Endothelial cell of umbilical vein (primary cell): ENCODE results near the gene METTL14. TPM values are rescaled to one million over a fixed set of nuclear protein-coding genes. Genes with fewer than 3 reads are reported as not detected.

Experiments used
- BruUV-seq: library from RNA; stranded (reverse); fragments of 400-500 nt; replicated peaks from 2 replicates; lab custom pipeline; 2021; lab: Mats Ljungman, UMichigan
- CTCF ChIA-PET: fragments of 300-600, 350-600 bp; sonication (Branson Sonifier 250); formaldehyde crosslinking; loops from one replicate; lab custom pipeline; 2021; ENCODE audit warnings: antibody characterized with exemption, inconsistent platforms; lab: Charles Lee
- POLR2A ChIA-PET: fragments of 300-600, 350-600 bp; sonication (Branson Sonifier 250); formaldehyde crosslinking; loops from one replicate; lab custom pipeline; 2021; ENCODE audit warnings: antibody characterized with exemption, inconsistent platforms; lab: Charles Lee
- DNase-seq: peaks from one replicate; pipeline ENCODE4 v3.0.0-alpha.2; 2011; ENCODE audit warnings: low read depth, low spot score
- FAIRE-seq: peaks from 2 replicates; lab custom pipeline; 2011; peaks lifted over from hg19 to GRCh38; lab: Jason Lieb, UNC
- H2AFZ ChIP-seq: 2 replicates; pipeline ENCODE4 v1.6.0; 2012; ENCODE audit warnings: low read depth, low read length, control low read depth, inconsistent platforms
- H3K27ac ChIP-seq: 2 replicates; pipeline ENCODE4 v1.5.1; 2011; ENCODE audit warnings: low read depth, mild to moderate bottlenecking, control low read depth, low read length, moderate library complexity; ENCODE audit not compliant: insufficient read depth
- H3K27me3 ChIP-seq, 2 experiments: 2 replicates each; pipeline versions ENCODE4 v1.6.0 to v1.6.1; 2011; ENCODE audit warnings: low read length in 2 of 2, mixed read lengths in 1 of 2; ENCODE audit not compliant: control insufficient read depth in 2 of 2, insufficient read depth in 2 of 2
- H3K36me3 ChIP-seq, 2 experiments: 2 replicates in 1 of 2; 3 replicates in 1 of 2; pipeline ENCODE4 v1.5.1; 2011; ENCODE audit warnings: low read length in 2 of 2, mild to moderate bottlenecking in 1 of 2, moderate library complexity in 1 of 2; ENCODE audit not compliant: control insufficient read depth in 2 of 2, insufficient read depth in 2 of 2; ENCODE audit errors: extremely low read depth in 1 of 2
- H3K4me1 ChIP-seq: 3 replicates; pipeline ENCODE4 v1.5.1; 2011; ENCODE audit warnings: mild to moderate bottlenecking, low read length; ENCODE audit not compliant: control insufficient read depth, insufficient read depth; ENCODE audit errors: extremely low read depth
- H3K4me2 ChIP-seq: 2 replicates; pipeline ENCODE4 v1.6.1; 2011; ENCODE audit warnings: low read length, control low read depth, mixed read lengths; ENCODE audit not compliant: insufficient read depth
- H3K4me3 ChIP-seq, 3 experiments: fragments of 200-600 bp in 1 of 3; sonication (generic), shearing (Covaris generic) in 1 of 3; replicated peaks in 1 of 3; 2 replicates each; pipeline ENCODE4 v1.5.1; 2011 to 2016; ENCODE audit warnings: control low read depth in 3 of 3, low read length in 3 of 3, mild to moderate bottlenecking in 2 of 3, inconsistent platforms in 1 of 3, low read depth in 1 of 3, moderate library complexity in 1 of 3; ENCODE audit not compliant: insufficient read depth in 1 of 3
- H3K79me2 ChIP-seq: 2 replicates; pipeline ENCODE4 v1.6.0; 2012; ENCODE audit warnings: low read length, inconsistent platforms; ENCODE audit not compliant: control insufficient read depth, insufficient read depth
- H3K9ac ChIP-seq: replicated peaks from 2 replicates; pipeline ENCODE3; 2011; ENCODE audit warnings: low read length, control low read depth; ENCODE audit not compliant: insufficient read depth; ENCODE audit errors: extremely low read depth
- H3K9me1 ChIP-seq: replicated peaks from 3 replicates; pipeline ENCODE4 v1.6.0; 2011; ENCODE audit warnings: mild to moderate bottlenecking, low read length; ENCODE audit not compliant: control insufficient read depth, insufficient read depth; ENCODE audit errors: extremely low read depth
- H3K9me3 ChIP-seq: replicated peaks from 2 replicates; pipeline ENCODE4 v1.5.1; 2012; ENCODE audit warnings: low read length, inconsistent platforms; ENCODE audit not compliant: control insufficient read depth, insufficient read depth
- H4K20me1 ChIP-seq: replicated peaks from 2 replicates; pipeline ENCODE3; 2011; ENCODE audit warnings: mild to moderate bottlenecking, low read length; ENCODE audit not compliant: control insufficient read depth, insufficient read depth; ENCODE audit errors: extremely low read depth
- EZH2 ChIP-seq: IDR thresholded peaks from 2 replicates; pipeline ENCODE4 v1.6.1; 2012; ENCODE audit warnings: borderline replicate concordance, low read depth, mild to moderate bottlenecking, moderate library complexity, low read length, inconsistent platforms; ENCODE audit not compliant: severe bottlenecking
- FOS ChIP-seq: IDR thresholded peaks from 2 replicates; pipeline ENCODE4 v1.6.1; 2011; ENCODE audit warnings: mild to moderate bottlenecking, low read length, moderate library complexity, borderline replicate concordance; ENCODE audit not compliant: insufficient read depth
- GATA2 ChIP-seq: IDR thresholded peaks from 2 replicates; pipeline ENCODE4 v1.7.0; 2011; ENCODE audit warnings: low read depth, mild to moderate bottlenecking, moderate library complexity, mixed read lengths, low read length; ENCODE audit not compliant: insufficient read length, insufficient read depth
- JUN ChIP-seq: IDR thresholded peaks from 2 replicates; pipeline ENCODE4 v1.6.1; 2011; ENCODE audit warnings: borderline replicate concordance, low read depth; ENCODE audit not compliant: insufficient read length, insufficient read depth
- MYC ChIP-seq: IDR thresholded peaks from one replicate; pipeline ENCODE4 v1.6.1; 2011; ENCODE audit warnings: mild to moderate bottlenecking, low read depth, low read length
- POLR2A ChIP-seq: IDR thresholded peaks from 2 replicates; pipeline ENCODE4 v1.6.1; 2012; ENCODE audit warnings: low read depth, mild to moderate bottlenecking, control low read depth, low read length
- POLR2AphosphoS5 ChIP-seq: IDR thresholded peaks from 2 replicates; pipeline ENCODE4 v1.6.1; 2012; ENCODE audit warnings: low read depth, mild to moderate bottlenecking, control low read depth, low read length, moderate library complexity; ENCODE audit not compliant: insufficient read depth
- dilution Hi-C: fragments of 300-500 bp; cut with MboI; formaldehyde crosslinking; loops from one replicate; pipeline ENCODE4 v1.15.0; 2019; ENCODE audit warnings: low sequenced_read_pairs; ENCODE audit not compliant: extremely low pct_ligation_motif_present
- intact Hi-C: fragments of 100-400 bp; cut with micrococcal nuclease; formaldehyde crosslinking; loops from one replicate; pipeline ENCODE4 v1.10.0; 2022
- polyA plus RNA-seq, 4 experiments: library from polyadenylated mRNA; depleted of rRNA in 3 of 4; stranded (reverse) in 3 of 4; unstranded in 1 of 4; fragments of >200 nt; gene quantifications; 2 replicates each; pipeline versions ENCODE4 v1.2.1 to v1.2.3, GENCODE V29; 2011 to 2012; ENCODE audit warnings: missing spikeins in 1 of 4
- total RNA-seq: library from RNA; stranded (reverse); gene quantifications from 2 replicates; pipeline ENCODE4 v1.2.3, GENCODE V29; 2021
- TF ChIP-seq, protein P1 (sequence below), 2 donors: IDR thresholded peaks; 1 replicate in 1 of 2; 2 replicates in 1 of 2; pipeline ENCODE4 v1.5.1; 2011; ENCODE audit warnings: low read length in 2 of 2, mild to moderate bottlenecking in 2 of 2, moderate library complexity in 2 of 2, control low read depth in 1 of 2, inconsistent platforms in 1 of 2, low read depth in 1 of 2; ENCODE audit not compliant: insufficient read depth in 1 of 2; ENCODE audit errors: extremely low read depth in 1 of 2
- TF ChIP-seq, protein P2 (sequence below): IDR thresholded peaks from 2 replicates; pipeline ENCODE4 v1.6.1; 2011; ENCODE audit not compliant: insufficient read depth, insufficient read length

METTL14 gene
- total and polyA plus RNA-seq, 2 donors (not counting 3 experiments of a cell fraction or from before 2014, with no cell fraction given): 6.5 to 38.6 TPM

DNA sequence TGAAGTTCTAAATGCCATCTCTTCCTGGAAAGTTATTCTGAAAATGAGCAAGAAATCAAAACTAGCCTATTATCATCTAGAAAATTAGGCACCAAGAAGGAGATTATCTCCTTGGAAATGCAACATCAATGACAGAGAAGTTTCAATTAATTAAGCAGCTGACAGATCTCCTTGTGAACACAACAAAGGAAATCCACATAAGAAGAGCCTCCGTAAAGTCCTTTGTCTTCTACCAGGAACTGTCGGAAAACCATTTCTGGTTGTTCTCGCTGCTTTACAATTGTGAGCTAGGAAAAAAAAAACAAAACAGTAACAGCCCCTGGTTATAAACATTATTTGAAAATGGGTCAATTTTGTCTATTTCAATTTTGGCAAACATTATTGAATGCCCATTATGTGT, 38.2 kb downstream of the METTL14 start:
- Histone ChIP-seq H3K27me3 (no peaks in the 10 kb centered on the region), H3K27ac (no peak overlapping the region), H3K4me3 (no peak overlapping the region), H2AFZ (no peak overlapping the region), H3K9me3 (no peaks in the 10 kb centered on the region), H3K4me1 (no peaks in the 10 kb centered on the region), H3K36me3 (peaks cover 22 to 48% of the 10 kb centered on the region in 2 experiments), H3K9ac (no peak overlapping the region), H3K79me2 (no peaks in the 10 kb centered on the region), H3K9me1 (no peaks in the 10 kb centered on the region), H3K4me2 (no peak overlapping the region), H4K20me1 (no peaks in the 10 kb centered on the region)
- DNase-seq: no peak
- intact Hi-C loops (no loop called here), dilution Hi-C loops (no loop called here)
- ChIA-PET POLR2A (no interaction called here), CTCF (interaction anchor here (1.9 kb wide), 1 partner anchor 10 kb away, joined by 6 read pairs; no protein-coding TSS in a partner anchor)
- no peak for TF ChIP-seq FOS
- no peak for FAIRE-seq
- BruUV-seq: no TSS peak

DNA sequence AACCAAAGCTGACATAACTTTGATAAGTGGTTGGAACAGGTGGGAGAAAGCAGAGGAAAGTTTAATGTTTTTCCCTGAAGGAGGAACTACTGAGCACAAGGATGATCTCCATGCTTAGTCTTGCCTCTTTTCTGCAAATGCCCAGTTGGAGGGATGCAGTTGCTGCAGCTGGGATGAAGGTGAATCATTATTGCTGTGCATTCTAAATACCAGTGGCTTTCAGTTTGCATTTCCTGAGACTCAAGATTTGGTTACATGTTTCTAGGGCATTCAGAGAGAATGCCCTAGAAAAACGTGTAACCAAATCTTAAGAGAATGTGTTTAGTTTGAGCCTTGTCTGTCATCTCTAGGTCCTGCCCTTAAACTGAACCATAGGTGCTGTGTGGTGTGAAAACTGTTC, 42.2 kb downstream of the METTL14 start:
- Histone ChIP-seq H3K79me2 (no peaks in the 10 kb centered on the region), H3K27ac (no peak overlapping the region), H3K4me2 (no peak overlapping the region), H3K9ac (no peak overlapping the region), H3K4me1 (no peaks in the 10 kb centered on the region), H3K27me3 (no peaks in the 10 kb centered on the region), H3K4me3 (no peak overlapping the region), H3K36me3 (peaks cover 27 to 67% of the 10 kb centered on the region in 2 experiments), H2AFZ (no peak overlapping the region), H3K9me3 (no peaks in the 10 kb centered on the region), H3K9me1 (no peaks in the 10 kb centered on the region), H4K20me1 (no peaks in the 10 kb centered on the region)
- FAIRE-seq (no peak), DNase-seq (no peak)
- dilution Hi-C loops (no loop called here), intact Hi-C loops (no loop called here)
- TF ChIP-seq, protein P1, sequence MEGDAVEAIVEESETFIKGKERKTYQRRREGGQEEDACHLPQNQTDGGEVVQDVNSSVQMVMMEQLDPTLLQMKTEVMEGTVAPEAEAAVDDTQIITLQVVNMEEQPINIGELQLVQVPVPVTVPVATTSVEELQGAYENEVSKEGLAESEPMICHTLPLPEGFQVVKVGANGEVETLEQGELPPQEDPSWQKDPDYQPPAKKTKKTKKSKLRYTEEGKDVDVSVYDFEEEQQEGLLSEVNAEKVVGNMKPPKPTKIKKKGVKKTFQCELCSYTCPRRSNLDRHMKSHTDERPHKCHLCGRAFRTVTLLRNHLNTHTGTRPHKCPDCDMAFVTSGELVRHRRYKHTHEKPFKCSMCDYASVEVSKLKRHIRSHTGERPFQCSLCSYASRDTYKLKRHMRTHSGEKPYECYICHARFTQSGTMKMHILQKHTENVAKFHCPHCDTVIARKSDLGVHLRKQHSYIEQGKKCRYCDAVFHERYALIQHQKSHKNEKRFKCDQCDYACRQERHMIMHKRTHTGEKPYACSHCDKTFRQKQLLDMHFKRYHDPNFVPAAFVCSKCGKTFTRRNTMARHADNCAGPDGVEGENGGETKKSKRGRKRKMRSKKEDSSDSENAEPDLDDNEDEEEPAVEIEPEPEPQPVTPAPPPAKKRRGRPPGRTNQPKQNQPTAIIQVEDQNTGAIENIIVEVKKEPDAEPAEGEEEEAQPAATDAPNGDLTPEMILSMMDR (IDR thresholded peaks at IDR 0.05; ENCODE audit: extremely low read depth in 1 of 2, insufficient read depth in 1 of 2, low read depth in 1 of 2, low read length in 2 of 2): no peak
- TF ChIP-seq JUN (no peak), MYC (no peak), POLR2AphosphoS5 (no peak), EZH2 (no peak), POLR2A (no peak), FOS (no peak), GATA2 (no peak)
- TF ChIP-seq, protein P2, sequence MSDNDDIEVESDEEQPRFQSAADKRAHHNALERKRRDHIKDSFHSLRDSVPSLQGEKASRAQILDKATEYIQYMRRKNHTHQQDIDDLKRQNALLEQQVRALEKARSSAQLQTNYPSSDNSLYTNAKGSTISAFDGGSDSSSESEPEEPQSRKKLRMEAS: no peak
- no TSS peak for BruUV-seq
- POLR2A ChIA-PET: no interaction called here
- CTCF ChIA-PET: interaction anchor here (1.7 to 2.3 kb wide), 2 partner anchors 12 to 243 kb away, joined by 4 to 11 read pairs; no protein-coding TSS in a partner anchor
